K562 (cell line): ENCODE results near the gene UBE2V1. TPM values are rescaled to one million over a fixed set of nuclear protein-coding genes. Genes with fewer than 3 reads are reported as not detected.
A peak's percentile ranks its signal among the peaks of the same experiment; 100 is the strongest.

ENCODE experiments used
- ATAC-seq: fragments of 200-7000 bp; cut with Tn5 transposase; 3 replicates; pipeline ENCODE4 v1.9.1; 2020; ENCODE audit warnings: moderate library complexity
- BruUV-seq: library from RNA; stranded (reverse); fragments of 400-500 nt; replicated peaks from 2 replicates; lab custom pipeline; 2021; lab: Mats Ljungman, UMichigan
- CTCF ChIA-PET: fragments of 300-600 bp; formaldehyde crosslinking; extraction: SDS; loops from one replicate; lab custom pipeline; 2021; ENCODE audit warnings: low intra/inter-chr PET ratio; lab: Yijun Ruan, JAX
- POLR2A ChIA-PET: fragments of 300-600, 350-650 bp; sonication (Branson Sonifier 250); formaldehyde crosslinking; extraction: SDS; loops from one replicate; lab custom pipeline; 2021; ENCODE audit warnings: antibody characterized with exemption, inconsistent platforms; lab: Yijun Ruan, JAX
- DNase-seq, 4 experiments: peaks; one replicate each; pipeline versions ENCODE4 v3.0.0 to v3.0.0-alpha.2; 2011 to 2018; ENCODE audit warnings: low spot score in 3 of 4, mixed read lengths in 3 of 4; ENCODE audit errors: extremely low read depth in 1 of 4
- FAIRE-seq: peaks from 2 replicates; lab custom pipeline; 2011; peaks lifted over from hg19 to GRCh38; lab: Jason Lieb, UNC
- H2AFZ ChIP-seq: 2 replicates; pipeline ENCODE4 v1.6.0; 2011; ENCODE audit warnings: low read depth, low read length, control low read depth, inconsistent platforms
- H3K27ac ChIP-seq: fragments of 200-600 bp; 3 replicates; pipeline ENCODE4 v1.8.0; 2011; ENCODE audit warnings: low read depth, mild to moderate bottlenecking, control low read depth, inconsistent platforms, low read length, moderate library complexity, mixed read lengths; ENCODE audit errors: extremely low read depth
- H3K27me3 ChIP-seq, 2 experiments: fragments of 300-600 bp in 1 of 2; 2 replicates in 1 of 2; 3 replicates in 1 of 2; pipeline versions ENCODE4 v1.6.0 to v1.8.0; 2011; ENCODE audit warnings: inconsistent platforms in 2 of 2, low read length in 2 of 2, mild to moderate bottlenecking in 1 of 2, mixed read lengths in 1 of 2, moderate library complexity in 1 of 2; ENCODE audit not compliant: control insufficient read depth in 2 of 2, insufficient read depth in 2 of 2
- H3K36me3 ChIP-seq: fragments of 300-600 bp; 3 replicates; pipeline ENCODE4 v1.8.0; 2011; ENCODE audit warnings: mild to moderate bottlenecking, low read length, inconsistent platforms; ENCODE audit not compliant: control insufficient read depth, insufficient read depth
- H3K4me1 ChIP-seq, 2 experiments: fragments of 200-600 bp in 1 of 2; replicated peaks in 1 of 2; 2 replicates in 1 of 2; 3 replicates in 1 of 2; pipeline versions ENCODE4 v1.5.1 to v1.8.0; 2011; ENCODE audit warnings: inconsistent platforms in 2 of 2, low read length in 2 of 2, mild to moderate bottlenecking in 1 of 2, mixed read lengths in 1 of 2, moderate library complexity in 1 of 2; ENCODE audit not compliant: control insufficient read depth in 2 of 2, insufficient read depth in 2 of 2
- H3K4me2 ChIP-seq: 2 replicates; pipeline ENCODE4 v1.6.1; 2011; ENCODE audit warnings: low read length, control low read depth, inconsistent platforms, mixed read lengths; ENCODE audit not compliant: insufficient read depth
- H3K4me3 ChIP-seq: fragments of 200-600 bp; sonication (generic), shearing (Covaris generic); 2 replicates; pipeline ENCODE4 v1.5.1; 2016; ENCODE audit warnings: control low read depth, inconsistent platforms
- H3K79me2 ChIP-seq: fragments of 200-600 bp; 3 replicates; pipeline ENCODE4 v1.8.0; 2011; ENCODE audit warnings: low read length, inconsistent platforms; ENCODE audit not compliant: control insufficient read depth, insufficient read depth
- H3K9ac ChIP-seq, 2 experiments: 2 replicates each; pipeline versions ENCODE4 v1.6.0 to v1.6.1; 2011; ENCODE audit warnings: low read depth in 2 of 2, low read length in 2 of 2, control low read depth in 1 of 2, inconsistent platforms in 1 of 2, mild to moderate bottlenecking in 1 of 2, mixed read lengths in 1 of 2; ENCODE audit not compliant: insufficient read depth in 1 of 2
- H3K9me1 ChIP-seq: one replicate; pipeline ENCODE4 v1.6.0; 2011; ENCODE audit warnings: inconsistent platforms, mild to moderate bottlenecking, low read length, moderate library complexity; ENCODE audit not compliant: control insufficient read depth, insufficient read depth
- H3K9me3 ChIP-seq: replicated peaks from 2 replicates; pipeline ENCODE4 v1.5.1; 2011; ENCODE audit warnings: low read depth, low read length, inconsistent platforms; ENCODE audit not compliant: control insufficient read depth, insufficient read depth
- H4K20me1 ChIP-seq: replicated peaks from 2 replicates; pipeline ENCODE4 v1.6.1; 2011; ENCODE audit warnings: low read length, inconsistent platforms, mixed read lengths; ENCODE audit not compliant: control insufficient read depth, insufficient read depth
- EGR1 ChIP-seq: fragments of 450-650 bp; conservative IDR thresholded peaks from 2 replicates; pipeline ENCODE4 v1.6.1; 2017; ENCODE audit warnings: mild to moderate bottlenecking
- ZBTB2 ChIP-seq: fragments of 450-650 bp; IDR thresholded peaks from 2 replicates; pipeline ENCODE4 v1.6.1; 2016; ENCODE audit warnings: antibody characterized with exemption
- ZZZ3 ChIP-seq: fragments of 450-650 bp; IDR thresholded peaks from 2 replicates; pipeline ENCODE4 v1.6.1; 2016; ENCODE audit warnings: antibody characterized with exemption, mild to moderate bottlenecking, moderate library complexity
- WGBS: fragments of 100-300 bp; shearing (Covaris generic); methylation state at CpG from one replicate; pipeline ENCODE4 v1.1.6; 2016; ENCODE audit warnings: low coverage, mixed read lengths; ENCODE audit not compliant: insufficient coverage; ENCODE audit errors: missing lambda C conversion rate; 5-methylcytosine and 5-hydroxymethylcytosine counted together
- in situ Hi-C: fragments of 300-500 bp; cut with MboI; formaldehyde crosslinking; loops from 4 replicates; pipeline ENCODE4 v1.15.0; 2018; ENCODE audit warnings: inconsistent platforms, mixed read lengths
- intact Hi-C: fragments of 100-400 bp; cut with micrococcal nuclease; formaldehyde crosslinking; loops from 2 replicates; pipeline ENCODE4 v1.14.2; 2022
- polyA plus RNA-seq, 8 experiments: library from polyadenylated mRNA; depleted of rRNA in 4 of 8; stranded (reverse) in 5 of 8; unstranded in 3 of 8; fragments of >200 nt; fragmentation: Nextera tagmentation in 2 of 8; fragmentation: Illumina TruSeq in 1 of 8; extraction: Ambion mirVana in 2 of 8; extraction: Trizol in 1 of 8; gene quantifications; 2 replicates each; pipeline versions ENCODE4 v1.2.1 to v1.2.3, GENCODE V29; 2011 to 2014; ENCODE audit warnings: inconsistent platforms in 1 of 8, missing spikeins in 1 of 8
- total RNA-seq, 7 experiments: library from RNA; depleted of rRNA in 6 of 7; stranded (reverse); fragments of >200 nt in 6 of 7; fragmentation: Illumina TruSeq in 2 of 7; extraction: Trizol in 2 of 7; gene quantifications; 2 replicates each; pipeline versions ENCODE4 v1.2.1 to v1.2.3, GENCODE V29; 2011 to 2021; ENCODE audit warnings: low replicate concordance in 1 of 7

The UBE2V1 gene
- total and polyA plus RNA-seq, 9 of the 15 experiments (the other 6 are each of a cell fraction or from before 2014, with no cell fraction given) = 93.0 to 357 (median 119) TPM

- Histone ChIP-seq H3K9ac (peak overlapping the region in 1 of 2 experiments; percentile 14; a peak in 1 of 4 replicates), H3K9me3 (no peaks in the 10 kb centered on the region), H3K79me2 (no peaks in the 10 kb centered on the region), H3K36me3 (no peaks in the 10 kb centered on the region), H3K4me3 (no peak overlapping the region), H3K4me1 (peaks cover 7 to 33% of the 10 kb centered on the region in 2 experiments), H3K27me3 (peaks cover 0 to 5% of the 10 kb centered on the region in 2 experiments; a peak in 1 of 5 replicates), H4K20me1 (no peaks in the 10 kb centered on the region), H2AFZ (no peak overlapping the region), H3K4me2 (no peak overlapping the region; the same call in 1 of the 2 replicates), H3K27ac (no peak overlapping the region), H3K9me1 (no peaks in the 10 kb centered on the region)
- no peak for FAIRE-seq
- POLR2A ChIA-PET = no interaction called here
- CTCF ChIA-PET = interaction anchor here (0.6 kb wide), 1 partner anchor 68 kb away, joined by 5 read pairs; the partner anchor contains the start of gene SNAI1
- no peak; the same call in none of the 3 replicates for ATAC-seq
- no TSS peak for BruUV-seq
- WGBS = 51% methylated on average over 11 of the region's 11 CpGs
- TF ChIP-seq ZBTB2 = no peak
- 0 out of 2 replicates have a peak, but pooled peaks have one; percentile 3 for TF ChIP-seq EGR1
- intact Hi-C loops (no loop called here), in situ Hi-C loops (no loop called here)
- no peak for DNase-seq
Measured at GRCh38 chr20:50050660-50051308, 62.2 kb downstream of the UBE2V1 start.

DNA sequence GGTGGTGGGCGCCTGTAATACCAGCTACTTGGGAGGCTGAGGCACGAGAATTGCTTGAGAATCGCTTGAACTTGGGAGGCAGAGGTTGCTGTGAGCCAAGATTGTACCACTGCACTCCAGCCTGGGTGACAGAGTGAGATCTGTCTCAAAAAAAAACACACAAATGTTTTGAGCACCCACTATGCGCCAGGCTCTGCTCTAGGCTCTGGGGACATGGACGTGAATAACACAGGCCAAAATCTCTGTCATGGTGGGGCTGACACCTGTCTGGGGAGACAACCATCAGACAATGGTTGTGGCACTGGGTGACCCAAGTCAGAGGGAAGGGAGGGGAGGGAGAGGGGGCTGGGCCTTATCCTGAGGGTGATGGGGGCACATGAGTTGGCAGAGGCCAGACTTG, 62.7 kb downstream of the UBE2V1 start:
- FAIRE-seq (peak; percentile 67), DNase-seq (no peak), ATAC-seq (no peak)
- Histone ChIP-seq H2AFZ (no peak overlapping the region), H3K36me3 (no peaks in the 10 kb centered on the region), H3K4me1 (peaks cover 5 to 27% of the 10 kb centered on the region in 2 experiments), H3K9ac (no peak overlapping the region), H4K20me1 (no peaks in the 10 kb centered on the region), H3K4me2 (no peak overlapping the region), H3K9me3 (no peaks in the 10 kb centered on the region), H3K27ac (no peak overlapping the region), H3K27me3 (peaks cover 0 to 5% of the 10 kb centered on the region in 2 experiments; a peak in 1 of 5 replicates), H3K9me1 (no peaks in the 10 kb centered on the region), H3K4me3 (no peak overlapping the region), H3K79me2 (no peaks in the 10 kb centered on the region)
- CTCF ChIA-PET = no interaction called here
- 57% methylated on average over 5 of the region's 5 CpGs for WGBS
- in situ Hi-C loops = no loop called here
- POLR2A ChIA-PET = interaction anchor here (0.5 to 1.4 kb wide), 2 partner anchors 64 to 74 kb away, joined by 4 to 7 read pairs; no protein-coding TSS in a partner anchor
- intact Hi-C loops = no loop called here
- BruUV-seq = no TSS peak
- TF ChIP-seq ZZZ3 = no peak
